Common myeloid progenitor, CD34-positive (primary cell): Measurements from ENCODE around the gene GCGR.

Experiments
- CTCF ChIA-PET: fragments of 350-600 bp; sonication (Branson Sonifier 250); formaldehyde crosslinking; loops from one replicate; lab custom pipeline; 2021; ENCODE audit warnings: antibody characterized with exemption; lab: Charles Lee
- POLR2A ChIA-PET: fragments of 350-600 bp; sonication (Branson Sonifier 250); formaldehyde crosslinking; loops from one replicate; lab custom pipeline; 2021; ENCODE audit warnings: antibody characterized with exemption; lab: Charles Lee
- DNase-seq, 3 donors: peaks; one replicate each; pipeline versions ENCODE4 v3.0.0 to v3.0.0-alpha.2; 2013
- H3K27ac ChIP-seq, 2 experiments: 1 replicate in 1 of 2; 2 replicates in 1 of 2; pipeline ENCODE4 v1.7.0; 2013; ENCODE audit warnings: inconsistent platforms in 2 of 2, low read length in 2 of 2, mild to moderate bottlenecking in 2 of 2, low read depth in 1 of 2, moderate library complexity in 1 of 2; ENCODE audit not compliant: severe bottlenecking in 2 of 2, insufficient read depth in 1 of 2, poor library complexity in 1 of 2
- H3K27me3 ChIP-seq, 5 experiments: replicated peaks in 2 of 5; 1 replicate in 3 of 5; 2 replicates in 2 of 5; pipeline versions ENCODE4 v1.6.1 to v1.7.0; 2013; ENCODE audit warnings: low read length in 4 of 5, mild to moderate bottlenecking in 2 of 5, moderate library complexity in 2 of 5, inconsistent platforms in 1 of 5; ENCODE audit not compliant: insufficient read depth in 5 of 5, control insufficient read depth in 4 of 5
- H3K36me3 ChIP-seq, 4 experiments: 1 replicate in 2 of 4; 2 replicates in 2 of 4; pipeline versions ENCODE4 v1.6.1 to v1.7.0; 2013; ENCODE audit warnings: low read length in 3 of 4, control low read depth in 1 of 4, mild to moderate bottlenecking in 1 of 4; ENCODE audit not compliant: control insufficient read depth in 4 of 4, insufficient read depth in 4 of 4
- H3K4me1 ChIP-seq, 4 experiments: 1 replicate in 3 of 4; 2 replicates in 1 of 4; pipeline versions ENCODE4 v1.6.1 to v1.7.1; 2013; ENCODE audit warnings: low read length in 3 of 4, mild to moderate bottlenecking in 3 of 4, control low read depth in 1 of 4, inconsistent platforms in 1 of 4, moderate library complexity in 1 of 4; ENCODE audit not compliant: control insufficient read depth in 4 of 4, insufficient read depth in 4 of 4; ENCODE audit errors: control extremely low read depth in 1 of 4
- H3K4me3 ChIP-seq, 7 experiments: 1 replicate in 4 of 7; 2 replicates in 3 of 7; pipeline versions ENCODE4 v1.5.1 to v1.7.0; 2013; ENCODE audit warnings: mild to moderate bottlenecking in 7 of 7, low read length in 6 of 7, moderate library complexity in 6 of 7, inconsistent platforms in 2 of 7, low read depth in 2 of 7, control low read depth in 1 of 7; ENCODE audit not compliant: insufficient read depth in 4 of 7, control insufficient read depth in 1 of 7; ENCODE audit errors: extremely low read depth in 1 of 7
- H3K9me3 ChIP-seq, 5 experiments: 1 replicate in 4 of 5; 2 replicates in 1 of 5; pipeline versions ENCODE4 v1.6.1 to v1.7.1; 2013; ENCODE audit warnings: low read length in 4 of 5, mild to moderate bottlenecking in 2 of 5, inconsistent platforms in 1 of 5, low read depth in 1 of 5, moderate library complexity in 1 of 5; ENCODE audit not compliant: control insufficient read depth in 4 of 5, insufficient read depth in 2 of 5; ENCODE audit errors: control extremely low read depth in 1 of 5
- WGBS: methylation state at CpG from one replicate; pipeline ENCODE4 v1.1.5; 2013; ENCODE audit not compliant: insufficient coverage; 5-methylcytosine and 5-hydroxymethylcytosine counted together

The GCGR gene

DNA sequence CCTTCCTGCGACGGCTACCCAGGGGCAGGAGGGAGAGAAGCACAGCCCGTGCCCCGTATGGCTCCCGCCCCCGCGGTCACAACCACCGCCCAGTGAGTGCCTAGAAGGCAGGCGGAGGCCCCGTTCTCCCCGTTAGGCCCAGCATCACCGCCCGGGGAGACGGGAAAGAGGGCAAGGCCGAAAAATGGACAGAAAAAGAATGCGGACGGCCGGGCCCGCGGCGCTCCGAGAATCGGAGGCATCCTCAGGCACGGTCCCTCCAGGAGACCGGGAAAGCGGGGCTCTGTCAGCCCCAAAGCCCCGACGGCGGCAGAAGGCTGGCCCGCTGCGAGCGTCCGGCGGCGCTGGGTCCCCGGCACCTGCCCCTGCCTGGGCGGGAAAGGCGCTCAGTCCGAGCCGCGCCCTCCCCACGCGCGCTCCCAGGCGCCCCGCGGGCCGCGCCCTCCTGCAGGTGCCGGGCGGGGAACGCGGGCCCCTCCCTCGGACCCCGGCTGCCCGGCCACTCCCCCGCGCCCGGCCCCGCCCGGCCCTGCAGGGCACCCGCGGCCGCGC, 28.7 kb downstream of the GCGR start:
- POLR2A ChIA-PET, result interaction anchor here (0.5 to 1.5 kb wide), 5 partner anchors 10 to 1290 kb away, joined by 3 to 4 read pairs (median 4); no protein-coding TSS in a partner anchor
- H3K4me1 ChIP-seq, result peaks cover 0 to 36% (median 27%) of the 10 kb centered on the region in 4 experiments
- peak in 2 of 3 donors; percentile 40 to 50 for DNase-seq
- WGBS, result 0% methylated on average over 56 of the region's 65 CpGs
- H3K9me3 ChIP-seq, result no peaks in the 10 kb centered on the region
- no peaks in the 10 kb centered on the region for H3K27me3 ChIP-seq
- H3K27ac ChIP-seq, result peak overlapping the region in 1 of 2 experiments; percentile 62
- H3K36me3 ChIP-seq, result peaks cover 0 to 4% (median 0%) of the 10 kb centered on the region in 4 experiments
- CTCF ChIA-PET, result interaction anchor here (2.9 kb wide), 1 partner anchor 11 kb away, joined by 9 read pairs; no protein-coding TSS in a partner anchor
- H3K4me3 ChIP-seq, result peak overlapping the region; percentile 45 to 81 (median 77)

DNA sequence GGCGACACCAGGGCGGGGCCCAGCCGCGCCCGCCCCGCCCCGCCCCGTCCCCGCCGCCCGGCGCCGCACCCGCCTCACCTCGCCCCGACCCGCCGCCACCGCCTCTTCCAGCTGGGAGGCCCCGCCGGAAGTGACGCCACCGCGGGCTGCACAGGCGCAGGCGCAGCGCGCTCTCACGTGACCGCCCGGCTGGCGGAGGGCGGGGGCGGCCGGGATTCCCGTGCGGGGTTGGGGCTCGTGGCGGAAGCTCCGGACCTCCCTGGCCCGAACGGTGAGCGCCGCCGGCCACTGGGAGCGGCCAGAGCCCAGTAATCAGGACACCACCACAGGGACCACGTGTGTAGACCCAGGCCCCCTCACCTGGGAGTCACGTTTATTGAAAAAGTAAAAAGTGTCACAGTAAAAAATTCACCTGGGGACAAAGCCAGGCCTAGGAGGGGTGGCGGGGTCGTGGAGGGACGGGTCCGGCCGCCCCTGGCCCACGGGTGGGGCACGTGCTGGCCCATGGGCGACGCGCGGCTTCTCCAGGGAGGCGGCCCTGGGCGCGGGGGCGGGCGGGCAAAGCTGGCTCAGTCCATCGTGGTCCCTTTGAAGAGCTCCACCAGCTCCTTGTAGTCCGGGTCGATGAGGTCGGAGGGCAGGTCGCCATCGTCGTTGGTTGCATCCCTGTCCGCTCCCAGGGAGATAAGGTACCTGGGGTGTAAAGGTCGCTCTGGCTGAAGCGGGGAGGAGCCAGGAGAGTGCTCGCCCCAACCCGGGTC, 29.4 kb downstream of the GCGR start, which contains the start of gene MCRIP1:
Gene MCRIP1, minus strand, starts transcription at position 132 of the 761 bp plus-strand sequence. CDS start 8,785 bp downstream, outside the sequence.
- peaks cover 0 to 40% (median 27%) of the 10 kb centered on the region in 4 experiments for H3K4me1 ChIP-seq
- ChIA-PET CTCF (interaction anchor here (0.9 to 2.9 kb wide), 2 partner anchors 11 to 20 kb away, joined by 3 to 9 read pairs; no protein-coding TSS in a partner anchor), POLR2A (interaction anchor here (0.5 to 1.5 kb wide), 6 partner anchors 10 to 1290 kb away, joined by 3 to 4 read pairs (median 4); no protein-coding TSS in a partner anchor)

DNA sequence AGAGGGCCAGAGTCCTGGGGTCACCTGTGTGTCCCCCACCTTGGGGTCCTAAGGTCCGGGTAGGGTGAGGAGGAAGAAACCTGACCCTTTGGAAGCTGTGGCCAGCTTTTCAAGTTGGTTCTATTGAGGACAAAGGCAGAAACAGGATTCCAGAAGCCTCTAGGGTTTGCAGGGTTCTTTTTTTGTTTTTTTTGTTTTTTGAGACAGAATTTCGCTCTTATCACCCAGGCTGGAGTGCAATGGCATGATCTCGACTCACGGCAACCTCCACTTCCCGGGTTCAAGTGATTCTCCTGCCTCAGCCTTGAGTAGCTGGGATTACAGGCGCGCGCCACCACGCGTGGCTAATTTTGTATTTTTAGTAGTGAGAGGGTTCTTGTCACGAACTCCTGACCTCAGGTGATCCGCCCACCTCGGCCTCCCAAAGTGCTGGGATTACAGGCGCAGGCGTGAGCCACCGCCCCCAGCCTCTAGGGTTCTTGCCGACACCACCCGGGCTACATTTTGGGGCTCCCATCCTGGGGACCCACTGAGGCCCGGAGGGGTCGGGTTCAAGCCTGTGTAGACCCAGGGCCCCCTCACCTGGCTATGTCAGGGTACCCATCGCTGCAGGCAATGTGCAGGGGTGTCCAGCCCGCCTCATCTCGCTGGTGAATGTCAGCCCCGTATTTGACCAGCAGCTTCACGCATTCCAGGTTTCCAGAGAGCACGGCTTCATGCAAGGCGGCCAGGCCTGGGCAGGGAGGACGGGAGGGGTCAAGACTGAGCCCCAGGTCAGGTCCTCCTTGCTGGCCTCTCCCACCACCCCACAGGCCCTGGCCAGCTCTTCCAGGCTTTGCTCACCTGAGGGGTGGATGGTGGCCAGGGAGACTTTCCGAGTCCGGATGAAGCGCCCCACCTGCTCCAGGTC, 30.2 kb downstream of the GCGR start:
- CTCF ChIA-PET, result interaction anchor here (0.9 to 2.9 kb wide), 2 partner anchors 12 to 19 kb away, joined by 3 to 9 read pairs; no protein-coding TSS in a partner anchor
- H3K27ac ChIP-seq, result peak overlapping the region in 1 of 2 experiments; percentile 91
- POLR2A ChIA-PET, result interaction anchor here (1.1 to 1.5 kb wide), 2 partner anchors 9 to 18 kb away, joined by 3 to 4 read pairs; no protein-coding TSS in a partner anchor
- no peaks in the 10 kb centered on the region for H3K27me3 ChIP-seq
- no peaks in the 10 kb centered on the region for H3K9me3 ChIP-seq
- WGBS, result 84% methylated on average over 24 of the region's 31 CpGs
- DNase-seq, result no peak
- H3K4me3 ChIP-seq, result peak overlapping the region; percentile 13 to 81 (median 54)
- peaks cover 0 to 34% (median 27%) of the 10 kb centered on the region in 4 experiments for H3K4me1 ChIP-seq
- H3K36me3 ChIP-seq, result peaks cover 0 to 4% (median 0%) of the 10 kb centered on the region in 4 experiments

More for the DNA sequence above, 29.4 kb downstream of the GCGR start, which contains the start of gene MCRIP1:
- DNase-seq, result peak; percentile 91 to 94 (median 93)
- Histone ChIP-seq H3K36me3 (peaks cover 0 to 4% (median 0%) of the 10 kb centered on the region in 4 experiments), H3K27ac (peak within 1 kb of the TSS; percentile 78 to 91), H3K4me3 (peak within 1 kb of the TSS; percentile 45 to 81 (median 77)), H3K9me3 (no peaks in the 10 kb centered on the region), H3K27me3 (no peaks in the 10 kb centered on the region)
- under 1% methylated on average over 58 of the region's 76 CpGs for WGBS

DNA sequence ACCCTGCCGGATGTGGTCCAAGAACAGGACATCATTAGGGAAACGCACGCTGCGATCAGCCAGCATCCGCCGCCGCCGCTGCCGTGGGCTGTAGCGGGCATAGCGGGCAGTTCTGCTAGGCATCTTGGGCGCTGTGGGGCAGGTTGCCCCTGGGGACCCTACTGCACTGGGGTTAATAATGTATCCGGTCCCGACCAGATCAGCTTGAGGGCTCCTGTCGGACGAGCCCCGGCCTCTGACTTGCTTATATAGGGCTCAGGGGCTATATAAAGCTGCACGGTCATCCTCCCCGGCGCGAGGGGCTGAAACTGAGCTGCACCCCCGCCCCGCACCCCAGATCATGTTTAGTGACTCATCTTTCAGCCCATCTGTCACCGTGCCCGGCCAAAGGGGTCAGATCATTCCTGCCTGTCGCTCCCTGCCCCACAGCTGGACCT, 30.9 kb downstream of the GCGR start, which contains the start of gene PPP1R27:
Gene PPP1R27, minus strand, starts transcription at position 220 of the 437 bp plus-strand sequence. Its CDS starts 97 bp downstream, at position 123.
- Histone ChIP-seq H3K4me1 (peaks cover 3 to 34% (median 27%) of the 10 kb centered on the region in 4 experiments), H3K27me3 (no peaks in the 10 kb centered on the region), H3K36me3 (peaks cover 0 to 3% (median 0%) of the 10 kb centered on the region in 4 experiments), H3K4me3 (peak within 1 kb of the TSS in 5 of 7 experiments; percentile 23 to 81 (median 54)), H3K27ac (peak within 1 kb of the TSS in 1 of 2 experiments; percentile 91), H3K9me3 (no peaks in the 10 kb centered on the region)
- ChIA-PET POLR2A (no interaction called here), CTCF (interaction anchor here (2.9 kb wide), 1 partner anchor 13 kb away, joined by 9 read pairs; no protein-coding TSS in a partner anchor)
- DNase-seq, result no peak
- 98% methylated on average over 21 of the region's 26 CpGs for WGBS

DNA sequence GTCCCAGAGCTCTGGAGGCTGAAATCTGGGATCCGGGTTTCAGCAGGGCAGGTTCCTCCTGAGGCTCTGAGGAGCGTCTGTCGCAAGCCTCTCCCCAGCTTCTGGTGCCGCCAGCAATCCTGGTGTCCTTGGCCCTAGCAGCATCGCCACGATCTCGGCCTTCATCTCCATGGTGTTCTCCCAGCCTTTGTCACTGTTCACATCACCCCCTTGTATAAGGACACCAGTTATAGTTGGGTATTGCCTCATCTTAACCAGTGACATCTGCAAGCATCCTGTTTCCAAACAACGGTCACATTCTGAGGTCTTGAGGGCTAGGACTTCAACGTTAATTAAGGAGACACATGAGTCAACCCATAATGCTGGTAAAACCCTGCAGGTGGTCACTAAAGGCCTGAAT, 33.7 kb downstream of the GCGR start:
- no peaks in the 10 kb centered on the region for H3K27me3 ChIP-seq
- peaks cover 3 to 29% (median 12%) of the 10 kb centered on the region in 4 experiments for H3K4me1 ChIP-seq
- peaks cover 0 to 4% (median 2%) of the 10 kb centered on the region in 4 experiments for H3K36me3 ChIP-seq
- ChIA-PET CTCF (no interaction called here), POLR2A (interaction anchor here (0.6 to 1.0 kb wide), 2 partner anchors 8 to 17 kb away, joined by 3 to 4 read pairs; no protein-coding TSS in a partner anchor)
- no peaks in the 10 kb centered on the region for H3K9me3 ChIP-seq
- H3K27ac ChIP-seq, result no peak overlapping the region
- 92% methylated on average over 7 of the region's 9 CpGs for WGBS
- H3K4me3 ChIP-seq, result no peak overlapping the region
- DNase-seq, result peak in 2 of 3 donors; percentile 61 to 66

DNA sequence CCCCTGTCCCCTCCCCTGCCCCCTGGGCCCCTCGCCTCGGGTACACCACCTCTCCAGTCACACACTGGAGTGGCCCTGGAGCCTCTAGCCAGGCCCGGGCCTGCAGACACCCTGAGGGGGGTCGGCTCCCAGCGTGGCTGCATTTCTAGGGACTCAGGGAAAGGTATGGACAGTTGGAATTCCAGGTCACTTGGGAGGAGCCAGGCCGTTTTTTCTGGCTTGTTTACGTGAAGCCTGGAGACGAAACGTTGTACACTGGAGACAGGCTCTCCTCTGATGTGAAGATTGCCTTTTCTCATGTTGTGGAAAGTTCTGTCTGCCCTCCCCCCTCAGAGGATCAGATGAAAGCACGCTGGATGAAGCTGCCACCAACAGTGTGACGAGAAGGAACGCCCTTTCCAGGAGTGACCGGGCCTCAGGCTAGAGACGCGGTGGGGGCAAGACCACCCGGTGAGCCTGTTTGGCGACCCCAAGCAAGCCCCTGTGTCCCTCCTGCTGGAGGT, 34.9 kb downstream of the GCGR start:
- WGBS, result 78% methylated on average over 13 of the region's 17 CpGs
- DNase-seq, result no peak
- Histone ChIP-seq H3K27me3 (no peaks in the 10 kb centered on the region), H3K4me3 (no peak overlapping the region), H3K4me1 (peaks cover 3 to 22% (median 5%) of the 10 kb centered on the region in 4 experiments), H3K27ac (no peak overlapping the region), H3K9me3 (no peaks in the 10 kb centered on the region), H3K36me3 (peaks cover 0 to 16% (median 10%) of the 10 kb centered on the region in 4 experiments)
- ChIA-PET CTCF (no interaction called here), POLR2A (no interaction called here)
